ENCODE data around the gene TRIM72.
"Not testable (repeated sequence)": the region's sequence is repeated elsewhere in the genome, so short reads cannot be mapped to it uniquely, and the experiment has no call there.

Gene TRIM72

DNA sequence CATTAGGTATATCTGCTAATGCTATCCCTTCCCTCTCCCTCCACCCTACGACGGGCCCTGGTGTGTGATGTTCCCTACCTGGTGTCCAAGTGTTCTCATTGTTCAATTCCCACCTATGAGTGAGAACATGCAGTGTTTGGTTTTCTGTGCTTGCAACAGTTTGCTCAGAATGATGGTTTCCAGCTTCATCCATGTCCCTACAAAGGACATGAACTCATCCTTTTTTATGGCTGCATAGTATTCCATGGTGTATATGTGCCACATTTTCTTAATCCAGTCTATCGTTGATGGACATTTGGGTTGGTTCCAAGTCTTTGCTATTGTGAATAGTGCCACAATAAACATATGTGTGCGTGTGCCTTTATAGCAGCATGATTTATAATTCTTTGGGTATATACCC is 64.9 kb downstream of the TRIM72 start:
- FAIRE-seq; DNase-seq (ENCODE audit: insufficient read length, low spot score): not testable (repeated sequence)
